ENCODE measurements around the gene PITPNM3.

Gene PITPNM3

GRCh38 chr17:6591599-6592158, 35.3 kb upstream of the PITPNM3 start:
- Histone ChIP-seq H3K27me3 (ENCODE audit: insufficient read depth, low read length) (no peaks in the 10 kb centered on the region), H2AFZ (ENCODE audit: low read length, unreplicated experiment) (no peak overlapping the region), H3K4me3 (ENCODE audit: low read depth, low read length) (no peak overlapping the region), H3K27ac (ENCODE audit: low read depth, low read length) (peak overlapping the region; percentile 54), H3K4me1 (ENCODE audit: control insufficient read depth, insufficient read depth, low read length, unreplicated experiment) (peaks cover 16% of the 10 kb centered on the region), H3K79me2 (ENCODE audit: control insufficient read depth, insufficient read depth, low read length, unreplicated experiment) (no peaks in the 10 kb centered on the region), H3K36me3 (ENCODE audit: insufficient read depth, low read length) (peaks cover 40% of the 10 kb centered on the region)

- Histone ChIP-seq H3K79me2 (ENCODE audit: control insufficient read depth, insufficient read depth, low read length, unreplicated experiment) (no peaks in the 10 kb centered on the region), H3K36me3 (ENCODE audit: insufficient read depth, low read length) (peaks cover 58% of the 10 kb centered on the region), H3K27ac (ENCODE audit: low read depth, low read length) (no peak overlapping the region), H3K4me3 (ENCODE audit: low read depth, low read length) (no peak overlapping the region), H2AFZ (ENCODE audit: low read length, unreplicated experiment) (no peak overlapping the region), H3K27me3 (ENCODE audit: insufficient read depth, low read length) (no peaks in the 10 kb centered on the region), H3K4me1 (ENCODE audit: control insufficient read depth, insufficient read depth, low read length, unreplicated experiment) (peaks cover 16% of the 10 kb centered on the region)
Measured at GRCh38 chr17:6589266-6589946, 33.1 kb upstream of the PITPNM3 start.

- Histone ChIP-seq H2AFZ (ENCODE audit: low read length, unreplicated experiment) (no peak overlapping the region), H3K4me1 (ENCODE audit: control insufficient read depth, insufficient read depth, low read length, unreplicated experiment) (peaks cover 16% of the 10 kb centered on the region), H3K27me3 (ENCODE audit: insufficient read depth, low read length) (no peaks in the 10 kb centered on the region), H3K79me2 (ENCODE audit: control insufficient read depth, insufficient read depth, low read length, unreplicated experiment) (no peaks in the 10 kb centered on the region), H3K27ac (ENCODE audit: low read depth, low read length) (no peak overlapping the region), H3K4me3 (ENCODE audit: low read depth, low read length) (no peak overlapping the region), H3K36me3 (ENCODE audit: insufficient read depth, low read length) (peaks cover 71% of the 10 kb centered on the region)
Measured at GRCh38 chr17:6588165-6588564, 31.8 kb upstream of the PITPNM3 start.

- Histone ChIP-seq H3K4me3 (ENCODE audit: low read depth, low read length) (no peak overlapping the region), H3K36me3 (ENCODE audit: insufficient read depth, low read length) (peaks cover 79% of the 10 kb centered on the region), H3K27me3 (ENCODE audit: insufficient read depth, low read length) (no peaks in the 10 kb centered on the region), H3K27ac (ENCODE audit: low read depth, low read length) (no peak overlapping the region), H3K4me1 (ENCODE audit: control insufficient read depth, insufficient read depth, low read length, unreplicated experiment) (peaks cover 16% of the 10 kb centered on the region), H2AFZ (ENCODE audit: low read length, unreplicated experiment) (no peak overlapping the region), H3K79me2 (ENCODE audit: control insufficient read depth, insufficient read depth, low read length, unreplicated experiment) (no peaks in the 10 kb centered on the region)
Measured at GRCh38 chr17:6587310-6587709, 31.0 kb upstream of the PITPNM3 start.

- H2AFZ ChIP-seq (ENCODE audit: low read length, unreplicated experiment): no peak overlapping the region
- H3K4me1 ChIP-seq (ENCODE audit: control insufficient read depth, insufficient read depth, low read length, unreplicated experiment): no peaks in the 10 kb centered on the region
- H3K79me2 ChIP-seq (ENCODE audit: control insufficient read depth, insufficient read depth, low read length, unreplicated experiment): no peaks in the 10 kb centered on the region
- H3K27ac ChIP-seq (ENCODE audit: low read depth, low read length): no peak overlapping the region
- no peaks in the 10 kb centered on the region for H3K27me3 ChIP-seq (ENCODE audit: insufficient read depth, low read length)
- peaks cover 76% of the 10 kb centered on the region for H3K36me3 ChIP-seq (ENCODE audit: insufficient read depth, low read length)
- no peak overlapping the region for H3K4me3 ChIP-seq (ENCODE audit: low read depth, low read length)
Measured at GRCh38 chr17:6583411-6583810, 27.1 kb upstream of the PITPNM3 start.

GRCh38 chr17:6580625-6581024, 24.3 kb upstream of the PITPNM3 start:
- Histone ChIP-seq H3K27ac (ENCODE audit: low read depth, low read length) (no peak overlapping the region), H2AFZ (ENCODE audit: low read length, unreplicated experiment) (no peak overlapping the region), H3K36me3 (ENCODE audit: insufficient read depth, low read length) (peaks cover 65% of the 10 kb centered on the region), H3K4me1 (ENCODE audit: control insufficient read depth, insufficient read depth, low read length, unreplicated experiment) (peaks cover 4% of the 10 kb centered on the region), H3K4me3 (ENCODE audit: low read depth, low read length) (no peak overlapping the region), H3K79me2 (ENCODE audit: control insufficient read depth, insufficient read depth, low read length, unreplicated experiment) (no peaks in the 10 kb centered on the region), H3K27me3 (ENCODE audit: insufficient read depth, low read length) (no peaks in the 10 kb centered on the region)

GRCh38 chr17:6578491-6578890, 22.1 kb upstream of the PITPNM3 start:
- Histone ChIP-seq H2AFZ (ENCODE audit: low read length, unreplicated experiment) (no peak overlapping the region), H3K4me1 (ENCODE audit: control insufficient read depth, insufficient read depth, low read length, unreplicated experiment) (peaks cover 19% of the 10 kb centered on the region), H3K27ac (ENCODE audit: low read depth, low read length) (no peak overlapping the region), H3K79me2 (ENCODE audit: control insufficient read depth, insufficient read depth, low read length, unreplicated experiment) (no peaks in the 10 kb centered on the region), H3K27me3 (ENCODE audit: insufficient read depth, low read length) (no peaks in the 10 kb centered on the region), H3K36me3 (ENCODE audit: insufficient read depth, low read length) (peaks cover 44% of the 10 kb centered on the region), H3K4me3 (ENCODE audit: low read depth, low read length) (no peak overlapping the region)

GRCh38 chr17:6577686-6578263, 21.4 kb upstream of the PITPNM3 start:
- Histone ChIP-seq H3K27ac (ENCODE audit: low read depth, low read length) (no peak overlapping the region), H3K36me3 (ENCODE audit: insufficient read depth, low read length) (peaks cover 37% of the 10 kb centered on the region), H3K79me2 (ENCODE audit: control insufficient read depth, insufficient read depth, low read length, unreplicated experiment) (no peaks in the 10 kb centered on the region), H3K27me3 (ENCODE audit: insufficient read depth, low read length) (no peaks in the 10 kb centered on the region), H3K4me1 (ENCODE audit: control insufficient read depth, insufficient read depth, low read length, unreplicated experiment) (peaks cover 19% of the 10 kb centered on the region), H2AFZ (ENCODE audit: low read length, unreplicated experiment) (no peak overlapping the region), H3K4me3 (ENCODE audit: low read depth, low read length) (no peak overlapping the region)

- Histone ChIP-seq H3K4me1 (ENCODE audit: control insufficient read depth, insufficient read depth, low read length, unreplicated experiment) (peaks cover 19% of the 10 kb centered on the region), H2AFZ (ENCODE audit: low read length, unreplicated experiment) (no peak overlapping the region), H3K27me3 (ENCODE audit: insufficient read depth, low read length) (no peaks in the 10 kb centered on the region), H3K27ac (ENCODE audit: low read depth, low read length) (peak overlapping the region; percentile 47; the same call in 1 of the 2 replicates), H3K4me3 (ENCODE audit: low read depth, low read length) (no peak overlapping the region), H3K36me3 (ENCODE audit: insufficient read depth, low read length) (peaks cover 22% of the 10 kb centered on the region), H3K79me2 (ENCODE audit: control insufficient read depth, insufficient read depth, low read length, unreplicated experiment) (no peaks in the 10 kb centered on the region)
Measured at GRCh38 chr17:6576038-6576785, 19.9 kb upstream of the PITPNM3 start.

- Histone ChIP-seq H3K4me1 (ENCODE audit: control insufficient read depth, insufficient read depth, low read length, unreplicated experiment) (peaks cover 19% of the 10 kb centered on the region), H3K4me3 (ENCODE audit: low read depth, low read length) (no peak overlapping the region), H3K36me3 (ENCODE audit: insufficient read depth, low read length) (peaks cover 21% of the 10 kb centered on the region; the same call in 1 of the 2 replicates), H3K27ac (ENCODE audit: low read depth, low read length) (peak overlapping the region; percentile 47), H3K27me3 (ENCODE audit: insufficient read depth, low read length) (no peaks in the 10 kb centered on the region), H3K79me2 (ENCODE audit: control insufficient read depth, insufficient read depth, low read length, unreplicated experiment) (no peaks in the 10 kb centered on the region), H2AFZ (ENCODE audit: low read length, unreplicated experiment) (no peak overlapping the region)
Measured at GRCh38 chr17:6575596-6575988, 19.2 kb upstream of the PITPNM3 start.
